Ovary (tissue), 9 donors: ENCODE data around the gene SMARCAL1. TPM values are rescaled to one million over a fixed set of nuclear protein-coding genes. Genes with fewer than 3 reads are reported as not detected.

Experiments used
- DNase-seq, 5 donors: peaks; one replicate each; pipeline ENCODE4 v3.0.0-alpha.2; 2019 to 2020
- H3K27ac ChIP-seq, 2 donors: fragments of 200-600 bp; one replicate each; pipeline versions ENCODE4 v1.5.1 to v1.8.0; 2019 to 2022
- H3K27me3 ChIP-seq: fragments of 200-600 bp; one replicate; pipeline ENCODE4 v1.8.0; 2022
- H3K36me3 ChIP-seq: fragments of 200-600 bp; sonication (generic); one replicate; pipeline ENCODE4 v1.5.1; 2019
- H3K4me1 ChIP-seq: one replicate; pipeline ENCODE4 v1.8.1; 2013; ENCODE audit warnings: mild to moderate bottlenecking, moderate library complexity; ENCODE audit not compliant: insufficient read depth
- H3K4me3 ChIP-seq: fragments of 200-600 bp; sonication (generic); one replicate; pipeline ENCODE4 v1.5.1; 2017
- H3K9me3 ChIP-seq, 2 donors: fragments of 200-600 bp in 1 of 2; sonication (generic) in 1 of 2; one replicate each; pipeline versions ENCODE4 v1.5.1 to v1.8.1; 2013 to 2019; ENCODE audit warnings: mild to moderate bottlenecking in 1 of 2, moderate library complexity in 1 of 2
- CTCF ChIP-seq, 3 donors: fragments of 450-650 bp in 2 of 3; fragments of 200-600 bp in 1 of 3; IDR thresholded peaks; one replicate each; pipeline versions ENCODE4 v1.5.1 to v1.8.0; 2016 to 2022; ENCODE audit warnings: antibody characterized with exemption in 3 of 3, mild to moderate bottlenecking in 1 of 3
- EP300 ChIP-seq: sonication (generic); formaldehyde crosslinking; IDR thresholded peaks from one replicate; pipeline ENCODE4 v1.6.1; 2017; ENCODE audit warnings: antibody characterized with exemption
- POLR2A ChIP-seq: fragments of 450-650 bp; IDR thresholded peaks from one replicate; pipeline ENCODE4 v1.6.1; 2017; ENCODE audit warnings: antibody characterized with exemption, mild to moderate bottlenecking, moderate library complexity
- WGBS, 3 donors: extraction: QIAGEN DNeasy Blood & Tissue Kit in 1 of 3; methylation state at CpG; one replicate each; pipeline versions ENCODE4 v1.1.5 to v1.1.7; 2013 to 2017; 5-methylcytosine and 5-hydroxymethylcytosine counted together
- intact Hi-C, 4 donors: fragments of 100-400 bp; cut with DNase I; formaldehyde crosslinking; loops; one replicate each; pipeline versions ENCODE4 v1.11.0 to v1.15.1; 2022 to 2023
- polyA plus RNA-seq, 2 donors: library from polyadenylated mRNA; stranded (reverse); fragments of 200-250 nt in 1 of 2; fragments of 350-450 nt in 1 of 2; fragmentation: Illumina TruSeq in 1 of 2; extraction: RNeasy Lipid Tissue Mini Kit (QIAGEN cat#74804) in 1 of 2; gene quantifications; one replicate each; pipeline ENCODE4 v1.2.3, GENCODE V29; 2013 to 2014
- total RNA-seq, 7 donors: library from RNA; depleted of rRNA in 2 of 7; stranded (reverse); fragments of >200 nt in 2 of 7; fragmentation: NEBNext Ultra II Directional in 3 of 7; extraction: Animal tissue kit (Norgen Biotek cat#: 25700) in 3 of 7; gene quantifications; one replicate each; pipeline versions ENCODE4 v1.1.0 to v1.2.4, GENCODE V29; 2016 to 2023
- donor health status: DM: no; HTN: no; CAD: no; lungs with moderate emphysema.
- donor health status: DM: no; HTN: no; CAD: no.
- donor health status: Bipolar disorder and iron deficiency.
- donor health status: DM: yes; HTN: yes; CAD: no.
- donor health status: DM: no; HTN: no; CAD: no.
- donor health status: DM: yes; HTN: yes; CAD: no.

Gene SMARCAL1
- total and polyA plus RNA-seq, 9 donors = 11.1 to 29.1 (median 20.9) TPM

GRCh38 chr2:216467845-216468244 is 55.6 kb downstream of the SMARCAL1 start:
- TF ChIP-seq CTCF (IDR thresholded peaks at IDR 0.05) = no peak
- no peak for TF ChIP-seq EP300
- TF ChIP-seq POLR2A = no peak
- Histone ChIP-seq H3K27me3 (no peaks in the 10 kb centered on the region), H3K36me3 (no peaks in the 10 kb centered on the region), H3K4me3 (no peak overlapping the region), H3K27ac (no peak overlapping the region), H3K4me1 (no peaks in the 10 kb centered on the region), H3K9me3 (no peaks in the 10 kb centered on the region)
- intact Hi-C loops = no loop called here
- DNase-seq = no peak
- 94 to 97% (median 97%) methylated on average over 4 of the region's 4 CpGs for WGBS, 3 donors

GRCh38 chr2:216469661-216470060 is 57.4 kb downstream of the SMARCAL1 start:
- H3K27ac ChIP-seq = no peak overlapping the region
- H3K27me3 ChIP-seq = no peaks in the 10 kb centered on the region
- no peaks in the 10 kb centered on the region for H3K4me1 ChIP-seq
- no peaks in the 10 kb centered on the region for H3K36me3 ChIP-seq
- intact Hi-C loops = no loop called here
- TF ChIP-seq POLR2A (no peak), EP300 (no peak), CTCF (IDR thresholded peaks at IDR 0.05) (no peak)
- no peak for DNase-seq
- H3K9me3 ChIP-seq = no peaks in the 10 kb centered on the region
- no peak overlapping the region for H3K4me3 ChIP-seq

GRCh38 chr2:216473187-216473586 is 60.9 kb downstream of the SMARCAL1 start:
- DNase-seq = no peak
- no peak for TF ChIP-seq CTCF (IDR thresholded peaks at IDR 0.05)
- no peak for TF ChIP-seq EP300
- no peak for TF ChIP-seq POLR2A
- intact Hi-C loops = no loop called here
- Histone ChIP-seq H3K27ac (no peak overlapping the region), H3K27me3 (no peaks in the 10 kb centered on the region), H3K4me1 (no peaks in the 10 kb centered on the region), H3K36me3 (no peaks in the 10 kb centered on the region), H3K9me3 (no peaks in the 10 kb centered on the region), H3K4me3 (no peak overlapping the region)
- 83 to 90% (median 84%) methylated on average over 3 of the region's 3 CpGs for WGBS, 3 donors

- no peak overlapping the region for H3K27ac ChIP-seq
- H3K4me3 ChIP-seq = no peak overlapping the region
- H3K9me3 ChIP-seq = no peaks in the 10 kb centered on the region
- H3K36me3 ChIP-seq = no peaks in the 10 kb centered on the region
- 93 to 94% (median 93%) methylated on average over 12 of the region's 12 CpGs for WGBS, 3 donors
- TF ChIP-seq CTCF (IDR thresholded peaks at IDR 0.05) (no peak), POLR2A (no peak), EP300 (no peak)
- no peaks in the 10 kb centered on the region for H3K4me1 ChIP-seq
- no peak for DNase-seq
- no peaks in the 10 kb centered on the region for H3K27me3 ChIP-seq
- intact Hi-C loops = no loop called here
These were observed 62.8 kb downstream of the SMARCAL1 start for GRCh38 chr2:216474925-216475670.
